ENCODE measurements around the gene INO80D.
"Not testable (repeated sequence)": the region's sequence is repeated elsewhere in the genome, so short reads cannot be mapped to it uniquely, and the experiment has no call there.

The INO80D gene

DNA sequence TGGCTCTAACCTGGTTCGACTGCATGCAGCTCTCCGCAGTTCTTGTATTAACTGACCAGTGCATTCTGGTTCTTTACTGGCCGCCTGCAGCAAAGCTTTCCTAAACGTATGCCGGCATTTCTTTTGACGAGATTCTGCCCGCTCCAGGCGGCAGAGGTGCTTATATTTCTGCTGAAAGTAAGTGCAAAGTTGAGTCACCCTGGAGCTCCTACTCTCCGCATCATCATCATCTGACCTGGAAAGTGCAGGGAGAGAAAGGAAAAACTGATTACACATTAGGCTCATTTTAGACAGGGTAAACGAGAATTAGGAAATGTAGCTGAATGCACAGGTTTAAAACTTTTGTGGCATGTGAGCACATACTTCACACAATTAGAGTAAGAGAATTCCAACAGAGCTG lies 57.9 kb downstream of the INO80D start:
- DNase-seq (no peak), ATAC-seq (no peak)

DNA sequence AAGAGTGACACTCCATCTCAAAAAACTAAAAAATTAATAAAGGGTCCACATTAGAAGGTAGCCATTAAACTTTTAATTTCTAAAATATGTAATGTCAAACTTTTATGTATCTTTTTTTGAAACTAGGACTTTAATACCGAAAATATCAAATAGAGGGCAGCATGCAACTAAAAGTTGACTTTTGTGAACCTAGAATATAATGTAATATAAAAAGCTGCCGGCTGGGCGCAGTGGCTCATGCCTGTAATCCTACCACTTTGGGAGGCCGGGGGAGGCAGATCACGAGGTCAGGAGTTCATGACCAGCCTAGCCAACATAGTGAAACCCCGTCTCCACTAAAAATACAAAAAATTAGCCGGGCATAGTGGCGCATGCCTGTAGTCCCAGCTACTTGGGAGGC lies 62.8 kb downstream of the INO80D start:
- ATAC-seq (no peak), DNase-seq (no peak)

DNA sequence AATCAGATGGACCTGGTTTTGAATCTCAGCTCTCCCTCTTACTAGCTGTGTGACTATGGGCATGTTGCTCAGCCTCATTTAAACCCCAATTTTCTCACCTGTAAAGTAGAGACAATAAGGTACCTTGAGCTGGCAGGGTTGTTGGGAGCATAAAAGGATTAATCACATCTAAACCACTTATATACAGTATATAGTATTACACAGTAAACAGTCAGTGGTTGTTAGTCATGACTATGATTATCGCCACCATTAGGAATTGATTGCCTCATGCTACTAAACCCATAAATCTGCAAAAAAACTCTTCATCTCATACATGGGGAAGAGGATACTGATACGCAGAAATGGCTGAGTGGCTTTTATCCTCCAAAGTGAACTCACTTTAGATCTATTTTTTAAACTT lies 65.8 kb downstream of the INO80D start:
- ATAC-seq (no peak), DNase-seq (no peak)

DNA sequence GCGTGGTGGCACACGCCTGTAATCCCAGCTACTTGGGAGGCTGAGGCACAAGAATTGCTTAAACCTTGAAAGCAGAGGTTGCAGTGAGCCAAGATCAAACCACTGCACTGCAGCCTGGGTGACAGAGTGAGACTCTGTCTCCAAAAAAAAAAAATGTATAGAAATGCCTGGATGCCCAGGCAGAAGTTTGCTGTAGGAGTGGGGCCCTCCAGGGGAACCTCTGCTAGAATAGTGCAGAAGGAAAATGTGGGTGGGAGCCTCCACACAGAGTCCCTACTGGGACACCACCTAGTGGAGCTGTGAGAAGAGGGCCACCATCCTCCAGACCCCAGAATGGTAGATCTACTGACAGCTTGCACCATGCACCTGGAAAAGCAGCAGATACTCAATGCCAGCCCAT lies 70.2 kb downstream of the INO80D start:
- not testable (repeated sequence) for ATAC-seq, DNase-seq

DNA sequence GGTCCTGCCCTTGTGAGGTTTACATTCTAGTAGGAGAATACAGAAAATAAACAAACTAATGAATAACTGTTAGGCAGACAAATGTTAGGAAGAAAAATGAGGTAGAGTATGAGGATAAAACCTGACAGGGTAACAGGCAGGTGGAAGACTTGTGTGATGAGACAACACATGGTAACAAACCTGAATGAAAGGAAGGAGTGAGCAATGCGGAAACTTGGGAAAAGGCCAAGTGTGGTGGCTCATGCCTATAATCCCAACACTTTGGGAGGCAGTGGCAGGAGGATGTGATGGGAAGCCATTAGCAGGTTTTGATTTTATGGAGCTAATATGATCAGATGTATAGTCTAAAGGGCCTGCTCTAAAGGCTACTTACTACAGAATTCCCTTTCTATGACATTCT lies 74.2 kb downstream of the INO80D start:
- DNase-seq: no peak
- no peak for ATAC-seq

DNA sequence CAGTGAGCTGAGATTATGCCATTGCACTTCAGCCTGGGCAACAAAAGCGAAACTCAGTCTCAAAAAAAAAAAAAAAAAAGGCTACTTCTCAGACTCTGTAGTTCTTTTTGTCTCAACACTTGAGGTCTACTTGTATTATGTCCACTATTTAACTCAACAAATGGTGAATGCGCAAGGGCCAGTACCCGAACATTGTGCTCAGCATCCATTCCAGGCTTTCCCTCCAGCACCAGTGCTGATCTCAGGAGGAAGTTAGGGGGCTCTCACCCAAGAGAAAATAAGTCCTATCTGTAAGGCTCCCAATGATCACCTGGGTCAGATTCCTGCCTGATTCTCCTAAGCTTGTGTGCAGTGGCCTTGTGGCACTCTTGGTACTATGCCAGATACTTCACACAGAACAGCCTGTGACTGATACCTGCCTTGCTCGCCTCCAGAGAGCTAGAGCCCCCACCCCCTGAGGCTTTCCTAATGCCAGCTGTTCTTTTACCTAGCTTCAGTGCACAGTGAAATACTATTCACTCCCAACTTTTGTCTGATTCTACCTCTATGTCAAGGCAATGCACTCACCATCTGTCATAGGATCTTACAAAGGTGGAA lies 74.9 kb downstream of the INO80D start:
- DNase-seq (no peak), ATAC-seq (no peak)

DNA sequence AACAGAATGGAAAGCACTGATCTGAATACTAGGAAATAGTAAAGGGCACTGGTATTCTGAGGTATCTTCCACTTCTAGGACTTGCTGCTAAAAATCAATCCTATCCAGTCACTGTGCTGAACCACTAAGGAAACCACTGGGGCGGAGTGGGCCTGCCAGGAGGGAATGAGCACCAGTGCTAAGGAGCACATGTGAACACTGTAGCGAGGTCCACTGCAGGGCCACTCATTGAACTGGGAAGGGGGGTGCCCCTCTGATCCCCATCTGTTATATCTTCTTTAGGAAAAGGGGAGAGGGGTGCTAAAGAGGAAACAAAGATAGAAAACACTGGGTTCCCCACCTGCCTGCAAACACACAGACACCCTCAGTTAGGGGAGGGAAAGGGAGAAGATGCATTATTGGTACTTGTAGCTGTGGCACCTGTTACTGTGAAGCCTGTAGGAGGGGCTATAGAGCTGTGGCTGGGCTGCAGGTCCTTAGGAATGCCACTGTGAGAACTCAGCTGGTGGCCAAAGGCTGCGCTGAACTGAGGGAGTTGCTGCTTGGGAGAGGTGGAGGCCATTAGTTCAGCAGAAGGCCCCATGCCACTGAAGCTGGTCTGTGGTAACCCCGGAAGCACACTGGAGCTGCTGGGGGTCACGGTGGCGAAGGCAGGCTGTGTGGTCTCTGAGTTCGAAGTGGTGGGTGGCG lies 81.8 kb downstream of the INO80D start:
- peak; percentile 17 for DNase-seq
- no peak for ATAC-seq

DNA sequence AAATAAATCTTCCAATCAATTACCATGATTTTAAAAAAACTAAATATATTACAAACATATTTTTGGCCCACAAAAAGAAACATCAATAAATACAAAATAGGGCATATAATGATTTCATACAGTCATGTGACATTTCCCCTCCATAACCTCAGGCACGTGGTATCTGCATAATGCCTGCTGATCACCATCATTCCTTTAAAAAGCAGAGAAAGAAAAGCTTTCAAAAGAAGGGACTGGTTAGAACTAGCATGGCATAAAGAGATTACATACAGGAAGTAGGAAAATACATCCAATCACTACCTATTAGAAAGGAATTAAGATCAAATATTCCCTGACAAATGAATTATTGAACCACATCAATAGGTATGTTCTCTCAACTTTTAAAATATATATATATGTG lies 83.5 kb downstream of the INO80D start:
- ATAC-seq (no peak), DNase-seq (no peak)

DNA sequence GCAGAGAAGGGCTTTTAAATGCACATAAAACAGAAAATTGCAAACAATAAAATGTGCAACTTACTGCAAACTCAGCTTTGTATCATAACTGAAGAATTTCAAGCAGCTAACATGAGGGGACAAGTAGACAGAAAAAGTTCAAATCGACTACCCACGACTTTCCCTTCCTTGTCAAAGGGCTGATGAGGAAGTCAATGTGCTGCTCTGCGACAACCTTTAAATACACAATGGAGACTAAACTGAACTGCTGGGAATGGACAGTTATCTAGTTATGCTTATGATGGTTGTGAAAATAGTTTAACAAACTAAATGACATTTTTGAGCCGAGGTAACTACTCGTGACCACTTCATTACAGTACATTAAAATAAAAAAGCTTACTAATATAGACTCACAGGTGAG lies 84.1 kb downstream of the INO80D start:
- no peak for ATAC-seq

DNA sequence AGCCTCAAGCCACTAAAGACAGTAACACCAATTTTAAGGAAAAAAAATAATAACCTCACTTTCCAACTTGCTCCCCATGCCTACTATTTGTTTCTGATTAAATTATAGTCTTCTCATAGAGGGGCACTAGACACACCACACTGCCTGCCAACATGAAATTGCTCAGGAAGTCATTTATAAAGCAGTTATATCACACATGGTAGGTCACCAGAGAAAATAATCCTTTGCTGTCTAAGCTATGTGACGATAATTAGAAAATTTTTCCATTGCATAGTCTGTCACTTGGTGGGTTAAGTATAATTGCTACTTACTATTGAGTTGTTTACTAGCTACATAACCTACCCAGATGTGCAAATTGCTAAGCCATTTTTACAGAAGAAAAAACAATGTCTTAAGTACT lies 85.2 kb downstream of the INO80D start:
- no peak for ATAC-seq
- DNase-seq: no peak

More for the DNA sequence above, 84.1 kb downstream of the INO80D start:
- no peak for DNase-seq

DNA sequence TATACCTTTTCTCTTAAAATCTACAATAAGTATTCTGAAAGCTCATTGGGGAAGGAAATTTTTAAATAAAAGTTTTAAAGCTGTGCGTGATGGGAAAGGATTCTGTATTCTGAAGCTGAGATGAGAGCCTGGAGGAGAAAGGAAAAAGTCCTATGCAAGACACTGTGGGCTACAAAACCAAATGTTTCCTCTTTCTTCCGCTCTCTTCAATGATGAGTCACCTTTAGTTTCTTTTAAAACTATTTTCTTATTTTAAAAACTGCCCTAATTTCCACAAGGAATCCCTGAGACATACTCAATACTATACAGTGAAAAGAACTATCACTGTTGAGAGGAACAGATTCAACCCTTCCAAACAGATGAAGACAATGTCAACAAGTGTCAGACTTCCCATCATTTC lies 87.4 kb downstream of the INO80D start:
- DNase-seq (no peak), ATAC-seq (no peak)

DNA sequence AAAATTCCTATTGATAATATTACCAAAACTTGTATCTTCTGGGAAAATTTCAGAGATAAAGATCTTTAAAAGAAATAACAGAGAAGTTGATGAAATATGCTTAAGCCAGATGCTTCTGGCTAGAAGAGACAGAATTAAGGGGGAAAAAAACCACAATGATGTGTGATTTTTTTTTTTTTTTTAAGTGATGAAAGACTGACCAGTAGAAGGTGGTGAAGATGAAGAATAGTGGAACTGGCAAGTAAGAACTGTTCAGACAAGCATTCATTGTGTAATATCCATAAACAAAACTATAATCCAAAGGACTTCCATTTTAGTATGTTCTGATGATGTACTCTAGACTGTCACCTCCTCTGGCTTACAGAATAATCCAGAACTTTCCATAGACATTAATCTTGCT lies 89.8 kb downstream of the INO80D start:
- ATAC-seq: no peak
- DNase-seq: no peak

DNA sequence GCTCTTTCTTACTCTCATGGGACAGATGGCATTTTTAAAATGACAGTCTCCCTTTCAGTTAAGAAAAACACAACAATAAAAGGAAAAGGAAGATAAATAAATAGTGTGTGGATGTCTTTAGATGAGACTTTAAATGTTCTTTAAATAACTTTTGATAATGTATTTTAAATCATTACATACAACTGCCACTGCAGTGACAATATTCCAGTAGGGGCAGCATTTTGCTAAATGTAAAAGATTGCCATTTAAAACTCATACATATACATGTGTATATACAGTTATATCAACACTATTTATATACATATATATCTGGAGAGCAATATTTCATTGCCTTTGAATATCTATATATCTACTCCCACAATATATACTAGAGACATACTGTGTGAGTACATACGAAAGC lies 90.7 kb downstream of the INO80D start:
- ATAC-seq: no peak
- no peak for DNase-seq

DNA sequence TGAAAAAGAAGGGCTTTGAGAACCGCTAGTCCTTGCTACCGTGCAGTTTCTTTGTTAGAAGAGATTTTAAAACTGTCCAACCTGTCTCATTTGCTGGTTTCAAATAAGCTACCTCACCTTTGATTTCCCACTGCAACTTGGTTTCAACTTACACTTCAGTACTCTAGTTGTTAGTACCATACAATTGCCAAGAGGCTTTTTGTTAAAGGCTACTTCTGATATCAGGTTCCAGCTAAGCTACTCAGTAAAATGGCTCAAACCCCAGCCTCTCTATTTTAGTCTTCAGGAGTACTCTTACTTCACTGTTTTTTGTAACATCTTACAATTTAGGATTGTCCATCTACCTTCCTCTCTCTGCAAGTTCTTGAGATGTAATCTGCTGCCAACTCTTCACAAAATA lies 91.6 kb downstream of the INO80D start:
- DNase-seq: no peak
- no peak for ATAC-seq

DNA sequence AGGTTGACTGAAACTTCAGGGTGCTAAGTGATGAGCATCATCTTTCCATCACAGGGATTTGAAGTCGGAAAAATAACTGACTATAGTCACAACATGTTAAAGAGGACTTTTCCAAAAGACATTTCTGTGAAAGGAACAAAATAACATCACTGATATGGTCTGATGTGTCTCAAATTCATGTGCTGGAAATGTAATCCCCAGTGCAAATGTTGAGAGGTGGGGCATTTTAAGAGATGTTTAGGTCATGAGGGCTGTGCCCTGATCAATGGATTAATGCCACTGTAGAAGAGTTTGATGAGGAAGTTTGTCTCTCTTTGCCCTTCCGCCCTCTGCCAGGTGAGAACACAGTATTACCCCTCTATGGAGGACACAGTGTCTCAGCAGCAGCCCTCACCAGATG lies 95.9 kb downstream of the INO80D start:
- no peak for ATAC-seq
- DNase-seq: no peak

DNA sequence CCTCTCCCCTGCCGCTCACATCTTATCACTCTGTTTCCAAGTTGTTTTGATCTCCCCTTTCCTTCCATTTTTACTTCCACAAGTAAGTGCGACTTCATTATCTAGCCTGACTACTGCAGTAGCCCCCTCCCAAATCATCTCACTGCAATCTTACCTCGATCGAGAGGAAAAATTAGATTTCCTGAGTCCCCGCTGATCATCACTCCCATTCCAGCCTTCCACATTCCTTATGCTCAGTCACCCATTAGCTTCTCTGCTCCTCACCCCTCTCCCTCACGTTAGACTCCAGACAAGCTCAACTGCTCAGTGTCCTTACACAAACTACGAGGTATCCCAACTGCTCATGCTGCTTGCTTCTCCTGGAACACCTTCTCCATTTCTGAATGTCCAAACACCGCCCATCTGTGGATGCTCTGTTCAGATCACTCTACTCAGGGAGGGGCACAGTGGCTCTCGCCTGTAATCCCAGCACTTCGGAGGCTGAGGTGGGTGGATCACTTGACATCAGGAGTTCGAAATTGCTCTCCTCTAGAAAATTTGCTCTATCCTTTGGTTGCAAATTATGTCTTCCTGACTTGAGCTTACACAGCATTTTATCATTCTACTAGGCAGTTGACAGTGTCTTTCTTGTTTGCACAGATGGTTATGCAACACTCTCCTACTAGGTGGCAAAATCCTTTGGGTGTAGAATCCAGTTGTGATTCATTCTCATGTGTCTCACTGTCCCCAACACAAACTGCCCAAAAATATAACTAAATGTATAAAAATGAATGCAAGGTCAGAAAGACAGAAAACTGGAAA lies 96.5 kb downstream of the INO80D start:
- ATAC-seq: no peak

DNA sequence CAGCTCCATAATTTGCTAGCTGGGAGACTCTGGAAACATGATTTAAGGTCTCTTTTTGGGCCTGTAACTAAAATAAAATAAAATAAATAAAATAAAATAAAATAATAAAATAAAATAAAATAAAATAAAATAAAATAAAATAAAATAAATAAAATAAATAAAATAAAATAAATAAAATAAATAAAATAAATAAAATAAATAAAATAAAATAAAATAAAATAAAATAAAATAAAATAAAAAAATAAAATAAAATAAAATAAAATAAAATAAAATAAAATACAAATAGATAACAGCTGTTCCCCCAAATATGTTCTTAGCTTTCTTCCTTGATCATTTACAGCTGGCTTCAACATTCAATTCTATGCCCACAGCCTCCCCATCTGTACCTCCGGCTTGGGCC lies 97.3 kb downstream of the INO80D start:
- ATAC-seq, DNase-seq: not testable (repeated sequence)

More for the DNA sequence above, 96.5 kb downstream of the INO80D start:
- no peak for DNase-seq

DNA sequence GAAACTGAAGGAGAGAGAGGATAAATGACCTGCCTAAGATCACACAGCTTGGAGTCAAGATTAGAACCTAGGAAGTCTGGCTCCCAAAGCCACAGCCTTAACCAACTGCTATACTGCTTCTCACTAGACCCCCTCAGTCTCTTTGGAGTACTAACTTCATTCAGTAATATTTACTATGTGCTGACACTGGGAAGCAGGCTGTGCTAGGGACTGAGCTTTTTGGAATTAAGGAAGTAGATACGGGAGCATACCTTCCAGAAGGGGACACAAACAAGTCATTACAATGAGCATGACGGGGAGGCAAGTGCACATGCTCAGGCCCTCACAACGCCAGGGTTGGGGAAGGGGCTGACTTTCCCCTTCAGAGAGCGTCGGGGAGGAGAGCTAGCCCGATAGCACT lies 97.7 kb downstream of the INO80D start:
- no peak for ATAC-seq
- DNase-seq: no peak

DNA sequence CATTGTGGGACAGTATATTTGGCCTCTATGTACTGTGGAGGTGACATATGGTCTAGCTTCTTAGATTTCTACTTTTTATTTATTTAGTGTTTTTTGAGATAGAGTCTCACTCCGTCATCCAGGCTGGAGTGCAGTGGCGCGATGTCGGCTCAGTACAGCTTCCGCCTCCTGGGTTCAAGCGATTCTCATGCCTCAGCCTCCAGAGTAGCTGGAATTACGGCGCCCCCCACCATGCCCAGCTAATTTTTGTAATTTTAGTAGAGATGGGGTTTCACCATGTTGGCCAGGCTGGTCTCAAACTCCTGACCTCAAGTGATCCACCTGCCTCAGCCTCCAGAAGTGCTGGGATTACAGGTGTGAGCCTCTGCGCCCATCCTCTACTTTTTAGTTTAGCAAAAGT lies 99.6 kb downstream of the INO80D start:
- not testable (repeated sequence) for ATAC-seq, DNase-seq

DNA sequence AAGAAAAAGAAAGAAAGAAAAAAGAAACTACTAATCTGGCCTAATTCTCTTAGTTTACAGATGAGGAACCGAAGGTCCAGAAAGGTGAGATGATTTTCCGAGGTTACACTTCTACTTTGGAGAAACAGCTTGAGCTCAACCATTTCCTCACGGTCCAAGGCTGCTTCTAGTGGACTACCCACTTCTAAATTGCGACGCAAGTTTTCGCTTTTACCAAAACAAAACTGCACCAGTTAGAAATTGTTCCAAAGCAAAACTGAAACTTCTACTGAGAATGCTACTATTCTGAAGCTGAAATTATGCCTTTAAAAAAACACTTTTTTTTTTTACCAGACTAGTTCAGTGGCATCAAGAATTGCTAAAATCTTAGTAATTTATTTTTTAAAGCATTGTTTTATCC lies 101.6 kb downstream of the INO80D start:
- no peak for DNase-seq
- no peak for ATAC-seq

DNA sequence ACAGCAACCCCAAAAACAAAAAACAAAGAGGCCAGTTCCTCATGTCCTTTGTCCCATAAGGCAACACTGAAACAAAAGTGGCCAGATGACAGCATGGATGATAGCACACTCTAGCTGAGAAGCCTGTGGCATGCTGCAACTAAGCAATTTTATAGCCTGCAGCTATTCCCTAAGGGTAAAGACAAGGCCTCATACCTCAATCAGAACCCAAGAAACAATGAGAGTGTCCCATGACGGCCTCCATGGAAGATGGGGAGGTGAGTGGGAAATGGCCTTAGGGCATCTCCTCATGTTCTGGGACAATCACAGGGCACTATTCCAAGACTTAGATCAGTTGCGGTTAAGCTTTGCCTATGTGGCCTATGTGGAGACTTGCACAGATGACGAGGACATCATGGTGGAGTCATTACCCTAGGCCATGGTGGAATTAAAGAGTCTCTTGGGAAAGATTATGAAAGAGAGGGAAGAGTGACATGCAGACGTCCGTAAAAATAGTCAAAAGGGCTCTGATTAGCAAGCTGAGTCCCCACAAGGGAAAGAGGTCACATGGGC lies 103.1 kb downstream of the INO80D start:
- DNase-seq (no peak), ATAC-seq (no peak)

DNA sequence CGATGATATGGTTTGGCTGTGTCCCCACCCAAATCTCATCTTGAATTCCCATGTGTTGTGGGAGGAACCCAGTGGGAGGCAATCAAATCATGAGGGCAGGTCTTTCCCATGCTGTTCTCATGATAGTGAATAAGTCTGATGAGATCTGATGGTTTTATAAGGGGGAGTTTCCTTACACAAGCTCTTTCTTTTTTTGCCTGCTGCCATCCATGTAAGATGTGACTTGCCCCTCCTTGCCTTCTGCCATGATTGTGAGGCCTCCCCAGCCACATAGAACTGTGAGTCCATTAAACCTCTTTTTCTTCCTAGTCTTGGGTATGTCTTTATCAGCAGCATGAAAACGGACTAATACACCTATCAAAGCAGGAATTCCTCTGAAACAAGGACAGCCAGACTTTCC lies 107.2 kb downstream of the INO80D start:
- not testable (repeated sequence) for DNase-seq, ATAC-seq

DNA sequence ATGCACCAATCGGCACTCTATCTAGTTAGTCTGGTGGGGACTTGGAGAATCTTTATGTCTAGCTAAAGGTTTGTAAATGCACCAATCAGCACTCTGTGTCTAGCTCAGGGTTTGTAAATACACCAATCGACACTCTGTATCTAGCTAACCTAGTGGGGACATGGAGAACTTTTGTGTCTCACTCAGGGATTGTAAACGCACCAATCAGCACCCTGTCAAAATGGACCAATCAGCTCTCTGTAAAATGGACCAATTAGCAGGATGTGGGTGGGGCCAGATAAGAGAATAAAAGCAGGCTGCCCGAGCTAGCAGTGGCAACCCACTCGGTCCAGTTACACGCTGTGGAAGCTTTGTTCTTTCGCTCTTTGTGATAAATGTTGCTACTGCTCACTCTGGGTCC lies 108.3 kb downstream of the INO80D start:
- DNase-seq, ATAC-seq: not testable (repeated sequence)
